Measurements from ENCODE around the gene RHOBTB1.

RHOBTB1 gene

DNA sequence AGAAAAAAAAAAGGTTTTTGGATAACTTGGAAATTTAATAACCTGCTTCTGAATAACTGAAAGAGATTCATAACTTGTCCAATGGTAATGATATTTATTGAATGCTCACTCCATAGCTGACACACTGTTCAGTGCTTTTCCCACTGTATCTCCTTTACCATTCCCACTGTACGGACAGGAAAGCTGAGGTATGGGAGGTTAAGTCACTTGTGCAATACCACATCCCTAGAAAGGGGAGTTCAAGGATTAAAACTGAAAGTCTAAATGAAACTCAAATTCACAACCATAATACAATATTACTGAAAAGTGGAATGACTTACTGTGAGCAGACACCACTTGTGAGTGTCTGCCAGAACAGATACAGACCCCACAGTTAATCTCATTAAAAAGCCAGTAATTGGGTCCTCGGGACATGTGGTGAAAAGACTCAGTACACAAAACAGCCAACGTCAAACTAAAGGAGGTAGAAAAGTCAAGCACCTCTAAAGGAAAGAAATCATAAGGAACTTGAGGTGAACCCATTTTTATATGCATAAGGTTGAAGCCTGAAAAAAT, 13.8 kb upstream of the RHOBTB1 start:
- no peak overlapping the region for H3K4me3 ChIP-seq
- H3K27ac ChIP-seq = no peak overlapping the region
- TF ChIP-seq, protein P1, sequence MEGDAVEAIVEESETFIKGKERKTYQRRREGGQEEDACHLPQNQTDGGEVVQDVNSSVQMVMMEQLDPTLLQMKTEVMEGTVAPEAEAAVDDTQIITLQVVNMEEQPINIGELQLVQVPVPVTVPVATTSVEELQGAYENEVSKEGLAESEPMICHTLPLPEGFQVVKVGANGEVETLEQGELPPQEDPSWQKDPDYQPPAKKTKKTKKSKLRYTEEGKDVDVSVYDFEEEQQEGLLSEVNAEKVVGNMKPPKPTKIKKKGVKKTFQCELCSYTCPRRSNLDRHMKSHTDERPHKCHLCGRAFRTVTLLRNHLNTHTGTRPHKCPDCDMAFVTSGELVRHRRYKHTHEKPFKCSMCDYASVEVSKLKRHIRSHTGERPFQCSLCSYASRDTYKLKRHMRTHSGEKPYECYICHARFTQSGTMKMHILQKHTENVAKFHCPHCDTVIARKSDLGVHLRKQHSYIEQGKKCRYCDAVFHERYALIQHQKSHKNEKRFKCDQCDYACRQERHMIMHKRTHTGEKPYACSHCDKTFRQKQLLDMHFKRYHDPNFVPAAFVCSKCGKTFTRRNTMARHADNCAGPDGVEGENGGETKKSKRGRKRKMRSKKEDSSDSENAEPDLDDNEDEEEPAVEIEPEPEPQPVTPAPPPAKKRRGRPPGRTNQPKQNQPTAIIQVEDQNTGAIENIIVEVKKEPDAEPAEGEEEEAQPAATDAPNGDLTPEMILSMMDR (IDR thresholded peaks at IDR 0.05) = no peak
- DNase-seq (ENCODE audit: low spot score) = no peak

DNA sequence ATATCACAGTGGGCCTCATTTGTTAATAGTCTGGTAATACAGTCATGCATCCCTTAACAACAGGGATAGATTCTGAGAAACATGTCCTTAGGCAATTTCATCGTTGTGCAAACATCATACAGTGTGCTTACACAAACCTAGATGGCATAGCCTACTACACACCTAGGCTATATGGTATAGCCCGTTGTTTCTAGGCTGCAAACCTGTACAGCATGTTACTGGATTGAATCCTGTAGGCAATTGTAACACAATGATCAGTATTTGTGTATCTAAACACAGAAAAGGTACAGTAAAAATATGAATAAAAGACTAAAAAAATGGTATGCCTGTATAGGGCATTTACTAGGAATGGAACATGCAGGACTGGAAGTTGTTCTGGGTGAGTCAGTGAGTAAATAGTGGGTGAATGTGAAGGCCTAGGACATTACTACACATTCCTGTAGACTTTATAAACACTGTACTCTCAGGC, 12.0 kb upstream of the RHOBTB1 start:
- TF ChIP-seq, protein P1 (IDR thresholded peaks at IDR 0.05) = no peak
- Histone ChIP-seq H3K27ac (no peak overlapping the region), H3K4me3 (no peak overlapping the region)
- no peak for DNase-seq (ENCODE audit: low spot score)

DNA sequence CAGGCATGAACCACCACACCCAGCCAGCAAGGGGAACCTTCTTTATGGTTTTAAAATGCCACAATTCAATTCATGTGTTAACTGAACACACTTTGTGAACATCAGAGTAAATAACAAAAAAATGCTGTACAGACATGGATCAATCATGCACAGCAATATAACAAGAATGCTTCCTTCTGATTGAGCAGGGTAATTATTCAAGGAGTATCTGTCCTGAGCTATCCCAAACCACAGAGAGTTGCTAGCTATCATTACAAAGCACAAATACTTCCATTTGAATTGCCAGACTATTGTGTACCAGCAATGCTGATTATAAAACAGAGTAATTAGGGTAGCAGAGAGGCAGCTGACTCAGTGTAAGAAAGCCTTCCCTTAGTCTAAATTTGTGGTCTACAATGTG, 11.3 kb upstream of the RHOBTB1 start:
- no peak for DNase-seq (ENCODE audit: low spot score)
- TF ChIP-seq, protein P1 (IDR thresholded peaks at IDR 0.05) = no peak
- no peak overlapping the region for H3K27ac ChIP-seq
- no peak overlapping the region for H3K4me3 ChIP-seq

DNA sequence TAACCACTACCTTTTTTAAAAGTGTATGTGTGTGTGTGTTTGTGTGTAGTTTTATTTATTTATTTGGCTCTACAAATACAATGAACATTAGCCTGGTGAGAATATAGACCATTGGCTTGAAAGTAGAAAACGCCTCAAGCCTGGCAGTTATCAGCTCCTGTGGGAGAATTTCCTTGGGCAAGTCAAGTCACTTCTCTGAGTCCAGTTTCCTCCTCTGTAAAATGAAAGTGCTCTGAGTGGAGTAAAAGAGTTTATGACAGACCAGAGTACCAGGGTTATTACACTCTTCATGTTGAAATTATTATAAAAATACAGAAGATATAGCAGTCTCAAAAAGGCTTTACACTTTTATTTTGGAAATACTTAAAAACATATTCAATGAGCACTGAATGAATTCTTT, 10.1 kb upstream of the RHOBTB1 start:
- TF ChIP-seq, protein P1 (IDR thresholded peaks at IDR 0.05) = no peak
- no peak overlapping the region for H3K27ac ChIP-seq
- no peak for DNase-seq (ENCODE audit: low spot score)
- no peak overlapping the region for H3K4me3 ChIP-seq

DNA sequence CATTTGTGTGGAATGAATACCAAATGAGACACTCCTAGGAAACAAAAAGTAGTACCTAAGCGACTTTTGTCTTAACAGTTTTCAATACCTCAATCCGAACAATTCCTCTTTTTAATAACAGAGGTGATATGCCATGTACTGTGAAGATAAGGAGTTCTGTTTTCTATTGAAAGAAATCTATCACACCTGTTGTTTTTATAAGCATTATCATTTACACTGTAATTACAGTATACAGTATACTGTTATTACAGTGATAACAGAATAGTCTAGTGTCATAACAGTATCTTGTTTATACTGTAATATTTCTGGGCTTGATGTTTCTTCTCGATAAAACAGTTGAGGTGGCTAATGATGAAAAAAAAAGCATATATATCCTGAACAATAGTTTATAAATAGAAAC, 9.4 kb upstream of the RHOBTB1 start:
- Histone ChIP-seq H3K27ac (no peak overlapping the region), H3K4me3 (no peak overlapping the region)
- TF ChIP-seq, protein P1 (IDR thresholded peaks at IDR 0.05) = no peak
- no peak for DNase-seq (ENCODE audit: low spot score)

DNA sequence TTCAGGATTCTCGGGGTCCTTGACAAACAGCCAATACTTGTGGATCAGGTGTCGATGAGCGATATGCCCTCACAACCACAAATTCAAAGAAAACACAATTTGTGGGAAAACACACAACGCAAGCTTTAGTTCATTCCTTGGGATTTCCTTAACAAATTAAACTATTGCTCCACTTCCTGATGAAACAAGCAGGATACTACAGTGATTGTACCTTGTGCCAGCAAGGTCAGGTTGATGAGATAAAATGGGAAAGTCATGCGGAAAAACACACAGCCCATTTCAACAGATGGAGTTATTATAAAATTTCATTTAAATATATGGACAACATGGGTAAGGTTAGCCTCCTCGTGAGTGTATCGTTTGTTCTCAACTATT, 8.8 kb upstream of the RHOBTB1 start:
- no peak for DNase-seq (ENCODE audit: low spot score)
- TF ChIP-seq, protein P1 (IDR thresholded peaks at IDR 0.05) = no peak
- Histone ChIP-seq H3K4me3 (no peak overlapping the region), H3K27ac (no peak overlapping the region)

DNA sequence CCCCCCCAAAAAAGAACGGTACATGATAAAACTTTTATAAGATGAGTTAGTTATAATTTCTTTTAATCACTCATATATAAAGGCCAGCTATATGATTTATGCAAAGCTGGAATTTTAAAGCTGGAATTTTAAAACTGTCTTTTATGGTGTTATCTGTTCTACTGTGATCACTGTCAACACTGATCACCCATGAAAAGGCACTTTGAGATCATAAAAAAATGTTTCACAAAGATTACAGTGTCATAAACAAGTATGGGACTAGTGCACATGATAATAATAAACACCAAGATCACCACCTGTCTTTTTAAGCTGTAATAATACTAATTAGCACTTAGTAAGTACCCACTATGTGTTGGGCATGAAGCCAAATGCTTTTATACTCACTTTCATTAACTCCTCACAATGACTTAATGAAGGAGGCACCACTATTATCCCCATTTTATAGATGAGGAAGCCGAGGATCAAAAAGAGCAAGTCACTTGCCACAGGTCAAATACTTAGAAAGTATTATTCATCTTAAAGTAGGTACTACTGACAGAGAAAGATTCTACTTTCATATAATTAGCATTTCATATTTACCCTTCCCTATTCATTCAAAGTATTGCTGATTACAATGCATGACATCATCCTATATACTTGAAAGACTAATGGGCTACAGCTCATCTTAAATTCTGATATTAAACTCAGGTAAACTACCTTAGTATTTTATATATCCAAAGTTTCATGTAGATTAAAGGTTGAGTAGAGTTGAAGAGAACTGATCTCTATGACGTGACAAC, 8.3 kb upstream of the RHOBTB1 start:
- Histone ChIP-seq H3K4me3 (no peak overlapping the region), H3K27ac (no peak overlapping the region)
- DNase-seq (ENCODE audit: low spot score) = no peak
- TF ChIP-seq, protein P1 (IDR thresholded peaks at IDR 0.05) = no peak
